ENCODE measurements around the gene MYH6.

MYH6 gene

DNA sequence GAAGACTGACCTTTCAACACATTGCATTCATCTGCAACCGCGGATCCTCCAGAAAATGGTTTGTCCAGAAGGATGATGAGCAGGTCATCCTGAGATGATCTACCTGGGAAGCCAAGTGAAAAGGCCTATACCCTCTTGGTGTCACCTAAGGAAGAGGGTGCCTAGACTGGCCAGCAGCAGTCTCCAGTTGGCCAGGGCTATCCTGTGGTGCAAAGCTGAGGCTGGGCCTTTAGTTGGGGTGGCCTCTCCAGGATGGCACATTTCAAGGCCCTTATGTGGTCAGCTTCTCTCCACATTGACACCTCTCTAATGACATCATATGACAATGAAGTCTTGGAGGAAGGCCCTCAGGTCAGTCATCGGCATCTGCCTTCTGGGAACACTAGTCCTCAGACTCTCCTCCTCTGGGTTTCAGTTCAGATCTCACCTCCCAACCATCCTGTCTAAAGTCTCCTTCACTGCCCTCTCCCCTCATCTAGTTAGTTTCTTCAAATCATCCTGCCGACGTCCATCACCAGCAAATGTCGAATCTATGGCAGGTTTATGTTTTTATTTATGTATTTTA, 52.1 kb downstream of the MYH6 start:
- Histone ChIP-seq H3K27me3 (no peaks in the 10 kb centered on the region), H3K4me1 (no peaks in the 10 kb centered on the region), H3K27ac (no peak overlapping the region), H3K9me3 (replicated peaks in 1 of 11) (peaks cover 6 to 18% (median 13%) of the 10 kb centered on the region in 11 experiments; a peak in 16 of 22 replicates), H3K4me3 (no peak overlapping the region), H4K20me1 (no peaks in the 10 kb centered on the region), H3K36me3 (no peaks in the 10 kb centered on the region), H3K4me2 (no peak overlapping the region), H3K9ac (no peak overlapping the region)
- no peak for TF ChIP-seq Cebpa-rat (IDR thresholded peaks at IDR 0.05)

DNA sequence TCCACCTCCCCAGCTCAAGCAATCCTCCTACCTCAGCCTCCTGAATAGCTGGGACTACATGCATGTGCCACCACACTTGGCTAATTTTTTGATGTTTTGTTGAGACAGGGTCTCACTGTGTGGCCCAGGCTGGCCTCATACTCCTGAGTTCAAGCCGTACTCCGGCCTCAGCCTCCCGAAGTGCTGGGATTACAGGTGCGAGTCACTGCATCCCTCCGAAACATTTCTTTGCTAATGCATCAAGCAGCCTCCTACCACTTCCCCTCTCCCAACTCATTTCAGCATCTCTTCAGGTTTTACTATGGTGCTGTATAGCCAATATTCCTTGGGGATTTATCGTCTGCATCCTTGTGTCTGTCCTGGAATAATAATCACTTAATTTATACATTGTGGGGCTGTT, 53.1 kb downstream of the MYH6 start:
- no peak overlapping the region for H3K4me3 ChIP-seq
- H3K27ac ChIP-seq = no peak overlapping the region
- H3K27me3 ChIP-seq = no peaks in the 10 kb centered on the region
- H3K9me3 ChIP-seq (replicated peaks in 1 of 11) = peaks cover 6 to 18% (median 13%) of the 10 kb centered on the region in 11 experiments; a peak in 16 of 22 replicates
- no peak overlapping the region for H3K9ac ChIP-seq
- H3K4me2 ChIP-seq = no peak overlapping the region
- no peaks in the 10 kb centered on the region for H4K20me1 ChIP-seq
- H3K4me1 ChIP-seq = no peaks in the 10 kb centered on the region
- no peak for TF ChIP-seq Cebpa-rat (IDR thresholded peaks at IDR 0.05)
- H3K36me3 ChIP-seq = no peaks in the 10 kb centered on the region

DNA sequence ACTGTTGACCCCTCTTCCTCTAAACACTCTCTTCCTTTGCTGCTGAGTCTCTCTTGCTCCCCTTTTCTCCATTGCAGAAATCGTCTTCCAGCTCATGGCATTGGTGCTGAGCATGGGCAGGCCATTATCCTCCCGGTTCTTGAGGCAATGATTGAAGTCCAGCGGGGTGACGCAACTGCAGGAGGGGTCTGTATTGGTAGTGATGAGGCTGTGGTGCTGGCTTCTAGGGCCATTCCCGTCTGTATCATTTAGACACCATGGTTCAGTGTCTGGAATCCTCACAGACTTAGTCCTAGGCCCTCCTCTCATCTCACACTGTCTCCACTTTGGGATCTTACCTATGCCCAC, 54.7 kb downstream of the MYH6 start:
- Histone ChIP-seq H3K27ac (no peak overlapping the region), H3K9me3 (replicated peaks in 1 of 11) (peaks cover 6 to 18% (median 13%) of the 10 kb centered on the region in 11 experiments; a peak in 16 of 22 replicates), H4K20me1 (no peaks in the 10 kb centered on the region), H3K9ac (no peak overlapping the region), H3K4me3 (no peak overlapping the region), H3K36me3 (no peaks in the 10 kb centered on the region), H3K4me2 (no peak overlapping the region), H3K4me1 (no peaks in the 10 kb centered on the region), H3K27me3 (no peaks in the 10 kb centered on the region)
- TF ChIP-seq Cebpa-rat (IDR thresholded peaks at IDR 0.05) = no peak

DNA sequence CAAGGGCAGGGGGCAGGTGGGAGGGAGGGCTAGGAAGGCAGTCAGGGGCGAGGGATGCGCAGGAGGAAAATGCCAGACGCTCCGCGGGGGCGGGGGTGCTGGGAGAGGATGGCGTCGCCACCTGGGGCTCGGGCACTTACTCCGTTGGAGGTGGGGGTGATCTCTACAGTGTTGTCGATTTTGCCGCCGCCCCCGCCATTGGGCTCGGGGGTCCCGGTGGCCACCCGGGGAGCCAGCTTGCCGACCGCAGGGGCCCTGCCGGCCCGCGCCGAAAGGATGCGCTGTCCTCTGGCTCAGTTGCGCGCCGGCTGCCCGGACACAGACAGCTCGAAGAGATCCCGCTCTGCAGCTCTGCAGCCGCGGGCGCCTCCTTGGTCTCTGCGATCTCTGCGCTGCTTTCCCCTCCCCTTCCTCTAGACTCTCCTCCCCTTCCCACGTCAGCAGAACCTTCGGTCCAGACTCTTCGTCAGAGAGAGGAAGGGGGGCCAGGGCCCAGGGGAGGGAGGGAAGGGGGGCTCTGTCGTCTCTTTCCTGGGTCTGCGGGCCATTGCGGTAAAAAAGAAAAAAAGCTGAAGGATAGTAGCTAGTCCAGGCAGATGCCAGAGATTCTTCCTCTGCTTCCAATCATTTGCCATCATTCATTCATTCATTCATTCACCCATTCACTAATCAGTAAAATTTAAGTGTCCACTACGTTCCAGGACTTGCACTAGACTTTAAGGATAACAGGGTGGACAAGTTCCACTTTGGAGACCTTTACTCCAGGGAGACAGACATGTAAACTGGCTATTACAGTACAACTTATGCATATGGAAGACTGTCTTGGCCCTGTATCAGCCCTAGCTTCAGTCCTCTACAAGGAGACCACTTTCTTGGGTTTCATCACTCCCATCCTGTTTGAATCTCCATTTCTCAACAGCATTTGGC, 55.3 kb downstream of the MYH6 start, which contains the start of gene SLC22A17:
SLC22A17 (minus strand) TSS at position 382 of the 927 bp plus-strand sequence.
- no peak for TF ChIP-seq Cebpa-rat (IDR thresholded peaks at IDR 0.05)
- Histone ChIP-seq H3K27me3 (no peaks in the 10 kb centered on the region), H4K20me1 (no peaks in the 10 kb centered on the region), H3K27ac (no peak within 1 kb of the TSS), H3K4me1 (no peaks in the 10 kb centered on the region), H3K9ac (no peak within 1 kb of the TSS), H3K36me3 (no peaks in the 10 kb centered on the region), H3K9me3 (replicated peaks in 1 of 11) (peaks cover 6 to 18% (median 13%) of the 10 kb centered on the region in 11 experiments; a peak in 16 of 22 replicates), H3K4me3 (no peak within 1 kb of the TSS), H3K4me2 (no peak within 1 kb of the TSS)

DNA sequence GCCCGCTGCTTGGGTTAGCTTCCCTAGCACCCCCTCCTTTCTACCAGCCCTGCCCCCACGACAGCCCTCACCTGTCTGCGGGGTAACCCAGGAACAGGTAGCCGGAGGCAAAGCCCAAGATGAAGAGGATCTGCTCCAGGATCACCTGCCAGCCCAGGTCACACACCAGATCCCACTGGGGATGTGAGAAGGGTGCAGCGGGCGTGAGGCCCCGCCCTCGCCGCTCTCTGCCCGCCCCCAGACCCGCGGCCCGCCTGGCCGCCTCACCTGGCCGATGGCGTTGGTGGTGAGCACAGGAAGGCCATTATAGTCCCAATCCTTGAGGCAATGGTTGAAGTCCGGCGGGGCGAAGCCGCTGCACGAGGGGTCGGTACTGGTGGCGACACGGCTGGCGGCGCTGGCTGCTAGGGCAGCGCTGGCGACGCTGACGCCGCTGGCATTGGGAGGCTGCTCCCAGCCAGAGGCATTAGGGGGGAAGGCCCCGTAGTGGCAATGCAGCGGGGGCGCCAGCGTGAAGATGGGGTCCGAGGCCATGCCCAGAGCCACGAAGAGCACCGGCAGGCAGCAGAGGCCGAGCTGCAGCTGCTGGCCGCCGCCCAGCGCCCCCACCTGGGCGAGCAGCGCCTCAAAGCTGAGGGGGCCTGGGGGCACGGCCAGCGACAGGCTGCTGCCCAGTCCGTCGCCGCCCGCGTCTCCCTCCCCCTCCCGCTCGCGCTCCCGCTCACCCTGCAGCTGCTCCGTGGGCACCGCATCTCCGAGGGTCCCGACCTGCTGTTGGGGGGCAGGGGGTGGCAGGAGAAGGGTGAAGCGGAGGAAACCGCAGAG, 56.2 kb downstream of the MYH6 start:
- H3K27me3 ChIP-seq = no peaks in the 10 kb centered on the region
- no peak overlapping the region for H3K4me2 ChIP-seq
- no peaks in the 10 kb centered on the region for H3K36me3 ChIP-seq
- H3K4me1 ChIP-seq = no peaks in the 10 kb centered on the region
- peaks cover 6 to 18% (median 13%) of the 10 kb centered on the region in 11 experiments; a peak in 16 of 22 replicates for H3K9me3 ChIP-seq (replicated peaks in 1 of 11)
- no peak overlapping the region for H3K27ac ChIP-seq
- H3K9ac ChIP-seq = no peak overlapping the region
- H3K4me3 ChIP-seq = no peak overlapping the region
- TF ChIP-seq Cebpa-rat (IDR thresholded peaks at IDR 0.05) = no peak
- H4K20me1 ChIP-seq = no peaks in the 10 kb centered on the region

DNA sequence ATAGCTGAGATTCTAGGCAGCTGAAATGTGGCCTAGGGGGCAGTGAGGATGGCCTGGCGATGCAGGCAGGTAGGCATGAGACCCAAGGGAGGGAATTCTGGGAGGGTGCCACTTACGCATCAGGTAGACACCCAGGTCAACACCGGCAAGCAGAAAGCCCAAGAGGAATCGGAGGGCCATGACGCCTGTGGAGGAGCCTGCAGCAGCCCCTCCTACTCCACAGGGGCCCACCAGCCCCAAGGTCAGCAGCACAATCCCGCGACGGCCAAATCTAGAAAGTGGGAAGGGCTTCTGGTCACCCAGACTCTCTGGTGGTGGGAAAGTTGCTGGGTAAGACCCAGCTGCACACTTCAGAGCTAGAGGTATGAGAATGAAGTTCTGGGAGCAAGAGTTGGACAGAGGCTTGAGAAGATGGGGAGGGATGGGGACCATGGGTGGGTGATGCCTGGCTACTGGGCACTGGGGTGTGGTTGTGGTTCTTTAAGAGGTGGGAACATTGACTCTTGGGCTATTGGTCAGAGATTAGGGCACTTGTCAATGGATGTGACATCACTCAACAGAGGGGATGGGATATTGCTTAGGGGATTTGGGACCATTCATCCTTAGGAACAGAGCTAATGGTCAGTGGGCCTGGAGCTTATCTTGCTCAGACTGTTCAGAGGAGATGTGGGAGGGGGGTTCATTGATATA, 58.8 kb downstream of the MYH6 start:
- Histone ChIP-seq H3K27me3 (no peaks in the 10 kb centered on the region), H3K27ac (no peak overlapping the region), H3K4me3 (no peak overlapping the region), H3K36me3 (no peaks in the 10 kb centered on the region), H4K20me1 (no peaks in the 10 kb centered on the region; a peak in 1 of 22 replicates), H3K4me1 (no peaks in the 10 kb centered on the region), H3K9ac (no peak overlapping the region), H3K9me3 (replicated peaks in 1 of 11) (peaks cover 6 to 18% (median 13%) of the 10 kb centered on the region in 11 experiments; a peak in 16 of 22 replicates), H3K4me2 (no peak overlapping the region)
- TF ChIP-seq Cebpa-rat (IDR thresholded peaks at IDR 0.05) = no peak

DNA sequence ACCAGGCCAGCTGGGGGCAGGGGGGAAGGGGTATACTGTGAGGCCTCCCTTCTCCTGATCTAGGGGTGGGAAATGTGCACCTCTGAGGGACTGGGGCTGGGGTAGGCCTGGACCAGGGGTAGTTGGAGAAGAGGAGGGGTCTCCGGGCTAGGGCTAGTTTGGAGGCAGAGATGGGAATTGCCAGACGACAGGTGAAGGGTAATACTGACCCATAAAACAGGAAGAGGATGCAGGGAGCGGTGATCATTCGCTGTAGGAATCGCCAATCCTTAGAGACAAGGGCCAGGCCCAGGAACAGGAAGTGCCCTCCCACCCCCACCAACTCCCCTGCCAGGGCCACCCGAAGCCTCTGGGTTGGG, 59.8 kb downstream of the MYH6 start:
- Histone ChIP-seq H3K27ac (no peak overlapping the region), H3K27me3 (no peaks in the 10 kb centered on the region), H4K20me1 (no peaks in the 10 kb centered on the region; a peak in 1 of 22 replicates), H3K4me3 (no peak overlapping the region), H3K9me3 (replicated peaks in 1 of 11) (peaks cover 6 to 18% (median 13%) of the 10 kb centered on the region in 11 experiments; a peak in 16 of 22 replicates), H3K4me1 (no peaks in the 10 kb centered on the region), H3K4me2 (no peak overlapping the region), H3K36me3 (no peaks in the 10 kb centered on the region), H3K9ac (no peak overlapping the region)
- no peak for TF ChIP-seq Cebpa-rat (IDR thresholded peaks at IDR 0.05)

DNA sequence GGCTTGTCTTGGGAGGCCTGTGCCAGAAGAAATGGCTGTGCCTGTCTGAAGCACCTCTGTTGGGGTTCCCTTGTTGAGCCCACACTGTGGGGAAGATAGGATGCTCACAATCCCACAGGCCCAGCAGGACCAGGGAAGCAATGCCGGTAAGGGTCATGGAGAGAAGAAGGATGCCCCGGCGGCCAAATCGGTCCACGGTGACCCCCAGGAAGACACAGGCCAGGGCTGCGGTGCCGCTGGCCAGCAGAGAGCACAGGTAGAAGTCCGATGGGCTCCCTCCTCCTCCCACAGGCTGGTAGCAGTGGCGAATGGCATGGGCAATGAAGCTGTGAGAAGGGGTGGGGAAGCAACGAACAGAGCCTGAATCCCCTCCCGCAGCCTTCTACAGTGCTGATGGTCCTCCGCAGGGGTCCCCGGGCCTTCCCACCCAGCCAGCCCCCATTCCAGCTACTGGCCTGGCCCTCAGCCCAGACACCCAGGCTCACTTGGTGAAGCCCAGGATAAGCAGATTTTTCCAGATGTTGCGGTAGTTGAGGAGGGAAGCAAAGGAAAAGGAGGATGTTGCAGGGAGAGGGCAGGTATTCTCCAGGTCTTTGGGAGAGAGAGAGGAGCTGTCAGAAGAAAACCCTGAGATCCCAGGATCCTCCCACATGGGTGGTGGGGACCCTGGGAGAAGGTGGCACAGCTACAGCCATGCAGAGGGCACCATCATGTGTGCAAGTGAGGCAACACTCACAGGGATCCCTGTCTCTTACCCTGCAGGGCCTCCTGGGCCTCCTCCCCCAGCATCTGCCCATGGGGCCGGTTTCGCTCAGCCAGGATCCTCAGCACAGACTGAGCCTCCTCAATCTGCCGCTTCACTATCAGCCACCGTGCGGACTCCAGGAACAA, 60.4 kb downstream of the MYH6 start:
- Histone ChIP-seq H3K27ac (no peak overlapping the region), H3K9ac (no peak overlapping the region), H3K4me2 (no peak overlapping the region), H3K4me1 (no peaks in the 10 kb centered on the region), H3K9me3 (replicated peaks in 1 of 11) (peaks cover 6 to 18% (median 14%) of the 10 kb centered on the region in 11 experiments; a peak in 16 of 22 replicates), H3K4me3 (no peak overlapping the region), H4K20me1 (no peaks in the 10 kb centered on the region; a peak in 1 of 22 replicates), H3K36me3 (no peaks in the 10 kb centered on the region), H3K27me3 (no peaks in the 10 kb centered on the region)
- TF ChIP-seq Cebpa-rat (IDR thresholded peaks at IDR 0.05) = no peak
